Endothelial cell of umbilical vein (primary cell): Measurements from ENCODE around the gene PRKCD. TPM values are rescaled to one million over a fixed set of nuclear protein-coding genes. Genes with fewer than 3 reads are reported as not detected.

ENCODE experiments used
- BruUV-seq: library from RNA; stranded (reverse); fragments of 400-500 nt; replicated peaks from 2 replicates; lab custom pipeline; 2021; lab: Mats Ljungman, UMichigan
- CTCF ChIA-PET: fragments of 300-600, 350-600 bp; sonication (Branson Sonifier 250); formaldehyde crosslinking; loops from one replicate; lab custom pipeline; 2021; ENCODE audit warnings: antibody characterized with exemption, inconsistent platforms; lab: Charles Lee
- POLR2A ChIA-PET: fragments of 300-600, 350-600 bp; sonication (Branson Sonifier 250); formaldehyde crosslinking; loops from one replicate; lab custom pipeline; 2021; ENCODE audit warnings: antibody characterized with exemption, inconsistent platforms; lab: Charles Lee
- DNase-seq: peaks from one replicate; pipeline ENCODE4 v3.0.0-alpha.2; 2011; ENCODE audit warnings: low read depth, low spot score
- FAIRE-seq: peaks from 2 replicates; lab custom pipeline; 2011; peaks lifted over from hg19 to GRCh38; lab: Jason Lieb, UNC
- H2AFZ ChIP-seq: 2 replicates; pipeline ENCODE4 v1.6.0; 2012; ENCODE audit warnings: low read depth, low read length, control low read depth, inconsistent platforms
- H3K27ac ChIP-seq: 2 replicates; pipeline ENCODE4 v1.5.1; 2011; ENCODE audit warnings: low read depth, mild to moderate bottlenecking, control low read depth, low read length, moderate library complexity; ENCODE audit not compliant: insufficient read depth
- H3K27me3 ChIP-seq, 2 experiments: 2 replicates each; pipeline versions ENCODE4 v1.6.0 to v1.6.1; 2011; ENCODE audit warnings: low read length in 2 of 2, mixed read lengths in 1 of 2; ENCODE audit not compliant: control insufficient read depth in 2 of 2, insufficient read depth in 2 of 2
- H3K36me3 ChIP-seq, 2 experiments: 2 replicates in 1 of 2; 3 replicates in 1 of 2; pipeline ENCODE4 v1.5.1; 2011; ENCODE audit warnings: low read length in 2 of 2, mild to moderate bottlenecking in 1 of 2, moderate library complexity in 1 of 2; ENCODE audit not compliant: control insufficient read depth in 2 of 2, insufficient read depth in 2 of 2; ENCODE audit errors: extremely low read depth in 1 of 2
- H3K4me1 ChIP-seq: 3 replicates; pipeline ENCODE4 v1.5.1; 2011; ENCODE audit warnings: mild to moderate bottlenecking, low read length; ENCODE audit not compliant: control insufficient read depth, insufficient read depth; ENCODE audit errors: extremely low read depth
- H3K4me2 ChIP-seq: 2 replicates; pipeline ENCODE4 v1.6.1; 2011; ENCODE audit warnings: low read length, control low read depth, mixed read lengths; ENCODE audit not compliant: insufficient read depth
- H3K4me3 ChIP-seq, 3 experiments: fragments of 200-600 bp in 1 of 3; sonication (generic), shearing (Covaris generic) in 1 of 3; replicated peaks in 1 of 3; 2 replicates each; pipeline ENCODE4 v1.5.1; 2011 to 2016; ENCODE audit warnings: control low read depth in 3 of 3, low read length in 3 of 3, mild to moderate bottlenecking in 2 of 3, inconsistent platforms in 1 of 3, low read depth in 1 of 3, moderate library complexity in 1 of 3; ENCODE audit not compliant: insufficient read depth in 1 of 3
- H3K79me2 ChIP-seq: 2 replicates; pipeline ENCODE4 v1.6.0; 2012; ENCODE audit warnings: low read length, inconsistent platforms; ENCODE audit not compliant: control insufficient read depth, insufficient read depth
- H3K9ac ChIP-seq: replicated peaks from 2 replicates; pipeline ENCODE3; 2011; ENCODE audit warnings: low read length, control low read depth; ENCODE audit not compliant: insufficient read depth; ENCODE audit errors: extremely low read depth
- H3K9me1 ChIP-seq: replicated peaks from 3 replicates; pipeline ENCODE4 v1.6.0; 2011; ENCODE audit warnings: mild to moderate bottlenecking, low read length; ENCODE audit not compliant: control insufficient read depth, insufficient read depth; ENCODE audit errors: extremely low read depth
- H3K9me3 ChIP-seq: replicated peaks from 2 replicates; pipeline ENCODE4 v1.5.1; 2012; ENCODE audit warnings: low read length, inconsistent platforms; ENCODE audit not compliant: control insufficient read depth, insufficient read depth
- H4K20me1 ChIP-seq: replicated peaks from 2 replicates; pipeline ENCODE3; 2011; ENCODE audit warnings: mild to moderate bottlenecking, low read length; ENCODE audit not compliant: control insufficient read depth, insufficient read depth; ENCODE audit errors: extremely low read depth
- EZH2 ChIP-seq: IDR thresholded peaks from 2 replicates; pipeline ENCODE4 v1.6.1; 2012; ENCODE audit warnings: borderline replicate concordance, low read depth, mild to moderate bottlenecking, moderate library complexity, low read length, inconsistent platforms; ENCODE audit not compliant: severe bottlenecking
- FOS ChIP-seq: IDR thresholded peaks from 2 replicates; pipeline ENCODE4 v1.6.1; 2011; ENCODE audit warnings: mild to moderate bottlenecking, low read length, moderate library complexity, borderline replicate concordance; ENCODE audit not compliant: insufficient read depth
- GATA2 ChIP-seq: IDR thresholded peaks from 2 replicates; pipeline ENCODE4 v1.7.0; 2011; ENCODE audit warnings: low read depth, mild to moderate bottlenecking, moderate library complexity, mixed read lengths, low read length; ENCODE audit not compliant: insufficient read length, insufficient read depth
- JUN ChIP-seq: IDR thresholded peaks from 2 replicates; pipeline ENCODE4 v1.6.1; 2011; ENCODE audit warnings: borderline replicate concordance, low read depth; ENCODE audit not compliant: insufficient read length, insufficient read depth
- MYC ChIP-seq: IDR thresholded peaks from one replicate; pipeline ENCODE4 v1.6.1; 2011; ENCODE audit warnings: mild to moderate bottlenecking, low read depth, low read length
- POLR2A ChIP-seq: IDR thresholded peaks from 2 replicates; pipeline ENCODE4 v1.6.1; 2012; ENCODE audit warnings: low read depth, mild to moderate bottlenecking, control low read depth, low read length
- POLR2AphosphoS5 ChIP-seq: IDR thresholded peaks from 2 replicates; pipeline ENCODE4 v1.6.1; 2012; ENCODE audit warnings: low read depth, mild to moderate bottlenecking, control low read depth, low read length, moderate library complexity; ENCODE audit not compliant: insufficient read depth
- dilution Hi-C: fragments of 300-500 bp; cut with MboI; formaldehyde crosslinking; loops from one replicate; pipeline ENCODE4 v1.15.0; 2019; ENCODE audit warnings: low sequenced_read_pairs; ENCODE audit not compliant: extremely low pct_ligation_motif_present
- intact Hi-C: fragments of 100-400 bp; cut with micrococcal nuclease; formaldehyde crosslinking; loops from one replicate; pipeline ENCODE4 v1.10.0; 2022
- polyA plus RNA-seq, 4 experiments: library from polyadenylated mRNA; depleted of rRNA in 3 of 4; stranded (reverse) in 3 of 4; unstranded in 1 of 4; fragments of >200 nt; gene quantifications; 2 replicates each; pipeline versions ENCODE4 v1.2.1 to v1.2.3, GENCODE V29; 2011 to 2012; ENCODE audit warnings: missing spikeins in 1 of 4
- total RNA-seq: library from RNA; stranded (reverse); gene quantifications from 2 replicates; pipeline ENCODE4 v1.2.3, GENCODE V29; 2021
- TF ChIP-seq, protein P1 (sequence below): IDR thresholded peaks from 2 replicates; pipeline ENCODE4 v1.6.1; 2011; ENCODE audit not compliant: insufficient read depth, insufficient read length
- TF ChIP-seq, protein P2 (sequence below), 2 donors: IDR thresholded peaks; 1 replicate in 1 of 2; 2 replicates in 1 of 2; pipeline ENCODE4 v1.5.1; 2011; ENCODE audit warnings: low read length in 2 of 2, mild to moderate bottlenecking in 2 of 2, moderate library complexity in 2 of 2, control low read depth in 1 of 2, inconsistent platforms in 1 of 2, low read depth in 1 of 2; ENCODE audit not compliant: insufficient read depth in 1 of 2; ENCODE audit errors: extremely low read depth in 1 of 2

The PRKCD gene
- total and polyA plus RNA-seq, 2 donors (not counting 3 experiments of a cell fraction or from before 2014, with no cell fraction given) = 15.5 to 19.0 TPM

DNA sequence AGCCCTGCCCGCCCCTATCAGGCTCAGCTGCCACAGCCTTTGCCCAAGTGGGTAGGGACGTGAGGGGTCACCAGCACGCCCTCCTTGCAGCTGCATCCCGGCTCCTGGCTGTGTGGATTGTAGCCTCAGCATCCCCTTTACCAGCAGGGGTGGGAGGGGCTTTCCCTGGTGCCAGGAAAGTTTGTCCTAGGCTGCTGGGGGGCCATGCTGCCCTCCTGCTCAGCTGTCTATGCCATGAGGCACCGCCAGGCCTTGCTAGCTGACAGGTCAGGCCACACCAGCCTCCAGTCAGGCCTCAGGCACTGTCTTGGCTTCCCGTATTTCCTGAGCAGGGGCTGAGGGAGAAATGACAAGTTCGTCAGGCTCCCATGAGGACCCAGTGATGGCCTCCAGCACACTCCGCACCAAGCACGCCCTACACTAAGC is 62.5 kb downstream of the PRKCD start:
- Histone ChIP-seq H3K9me1 (no peaks in the 10 kb centered on the region), H3K27ac (no peak overlapping the region), H3K4me2 (no peak overlapping the region), H3K9me3 (no peaks in the 10 kb centered on the region), H2AFZ (no peak overlapping the region), H3K36me3 (peaks cover 36 to 46% of the 10 kb centered on the region in 2 experiments), H4K20me1 (no peaks in the 10 kb centered on the region), H3K4me1 (no peaks in the 10 kb centered on the region), H3K27me3 (no peaks in the 10 kb centered on the region), H3K4me3 (no peak overlapping the region), H3K9ac (no peak overlapping the region), H3K79me2 (peaks cover 2% of the 10 kb centered on the region)
- DNase-seq (no peak), FAIRE-seq (no peak)
- POLR2A ChIA-PET = no interaction called here
- no TSS peak for BruUV-seq
- CTCF ChIA-PET = interaction anchor here (1.1 kb wide), 1 partner anchor 109 kb away, joined by 3 read pairs; no protein-coding TSS in a partner anchor
- TF ChIP-seq FOS = no peak
- no peak for TF ChIP-seq MYC
- TF ChIP-seq JUN = no peak
- TF ChIP-seq POLR2A = no peak
- no peak for TF ChIP-seq POLR2AphosphoS5
- TF ChIP-seq EZH2 = no peak
- TF ChIP-seq, protein P1, sequence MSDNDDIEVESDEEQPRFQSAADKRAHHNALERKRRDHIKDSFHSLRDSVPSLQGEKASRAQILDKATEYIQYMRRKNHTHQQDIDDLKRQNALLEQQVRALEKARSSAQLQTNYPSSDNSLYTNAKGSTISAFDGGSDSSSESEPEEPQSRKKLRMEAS = no peak
- no peak for TF ChIP-seq GATA2
- TF ChIP-seq, protein P2, sequence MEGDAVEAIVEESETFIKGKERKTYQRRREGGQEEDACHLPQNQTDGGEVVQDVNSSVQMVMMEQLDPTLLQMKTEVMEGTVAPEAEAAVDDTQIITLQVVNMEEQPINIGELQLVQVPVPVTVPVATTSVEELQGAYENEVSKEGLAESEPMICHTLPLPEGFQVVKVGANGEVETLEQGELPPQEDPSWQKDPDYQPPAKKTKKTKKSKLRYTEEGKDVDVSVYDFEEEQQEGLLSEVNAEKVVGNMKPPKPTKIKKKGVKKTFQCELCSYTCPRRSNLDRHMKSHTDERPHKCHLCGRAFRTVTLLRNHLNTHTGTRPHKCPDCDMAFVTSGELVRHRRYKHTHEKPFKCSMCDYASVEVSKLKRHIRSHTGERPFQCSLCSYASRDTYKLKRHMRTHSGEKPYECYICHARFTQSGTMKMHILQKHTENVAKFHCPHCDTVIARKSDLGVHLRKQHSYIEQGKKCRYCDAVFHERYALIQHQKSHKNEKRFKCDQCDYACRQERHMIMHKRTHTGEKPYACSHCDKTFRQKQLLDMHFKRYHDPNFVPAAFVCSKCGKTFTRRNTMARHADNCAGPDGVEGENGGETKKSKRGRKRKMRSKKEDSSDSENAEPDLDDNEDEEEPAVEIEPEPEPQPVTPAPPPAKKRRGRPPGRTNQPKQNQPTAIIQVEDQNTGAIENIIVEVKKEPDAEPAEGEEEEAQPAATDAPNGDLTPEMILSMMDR (IDR thresholded peaks at IDR 0.05; ENCODE audit: extremely low read depth in 1 of 2, insufficient read depth in 1 of 2, low read depth in 1 of 2, low read length in 2 of 2) = no peak
- intact Hi-C loops = loop anchor here (5.0 kb wide), 1 partner anchor 74 kb away; no protein-coding TSS in a partner anchor
- dilution Hi-C loops = no loop called here
